Measurements from ENCODE around the gene BCAS3.
"Not testable (repeated sequence)": the region's sequence is repeated elsewhere in the genome, so short reads cannot be mapped to it uniquely, and the experiment has no call there.

Gene BCAS3

DNA sequence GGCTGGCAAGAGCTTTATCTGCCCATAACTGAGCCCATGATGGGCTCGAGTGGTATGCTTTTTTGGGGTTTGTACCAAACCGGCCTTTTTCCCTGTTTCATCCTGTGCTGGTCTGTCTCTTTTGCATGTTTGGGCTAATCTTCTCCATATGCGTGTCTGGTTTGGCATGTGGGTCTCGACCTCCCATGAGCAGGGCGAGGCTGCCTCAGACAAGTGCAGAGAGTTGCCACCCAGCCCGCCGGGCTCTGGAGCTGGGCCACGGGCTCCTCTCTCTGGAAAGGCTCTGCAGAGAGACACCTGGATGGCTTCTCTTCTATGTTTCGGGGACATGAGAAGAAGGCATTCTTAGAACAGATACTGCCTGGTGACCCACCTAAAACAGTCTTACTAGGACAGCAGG lies 654.2 kb downstream of the BCAS3 start:
- no peak for DNase-seq

- DNase-seq = no peak
Measured at GRCh38 chr17:61333136-61333535, 655.5 kb downstream of the BCAS3 start.

DNA sequence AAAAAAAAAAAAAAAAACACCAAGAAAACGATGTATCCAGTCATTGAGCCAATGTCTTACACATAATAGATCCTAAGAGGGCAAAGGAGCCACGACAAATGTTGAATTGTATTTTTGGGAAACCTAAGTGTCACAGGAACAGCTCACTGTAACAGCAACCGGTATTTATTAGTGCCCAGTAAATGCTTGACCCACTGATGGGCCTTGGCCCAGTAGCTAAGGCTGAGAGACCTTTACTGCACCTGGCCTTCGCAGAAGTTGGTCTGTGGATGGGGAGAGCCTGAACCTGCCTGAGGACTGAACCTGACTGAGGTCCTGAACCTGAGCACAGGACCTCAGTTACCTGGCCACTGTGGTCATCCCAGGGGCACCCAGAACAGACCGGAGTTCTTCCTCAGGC lies 657.0 kb downstream of the BCAS3 start:
- DNase-seq = no peak

DNA sequence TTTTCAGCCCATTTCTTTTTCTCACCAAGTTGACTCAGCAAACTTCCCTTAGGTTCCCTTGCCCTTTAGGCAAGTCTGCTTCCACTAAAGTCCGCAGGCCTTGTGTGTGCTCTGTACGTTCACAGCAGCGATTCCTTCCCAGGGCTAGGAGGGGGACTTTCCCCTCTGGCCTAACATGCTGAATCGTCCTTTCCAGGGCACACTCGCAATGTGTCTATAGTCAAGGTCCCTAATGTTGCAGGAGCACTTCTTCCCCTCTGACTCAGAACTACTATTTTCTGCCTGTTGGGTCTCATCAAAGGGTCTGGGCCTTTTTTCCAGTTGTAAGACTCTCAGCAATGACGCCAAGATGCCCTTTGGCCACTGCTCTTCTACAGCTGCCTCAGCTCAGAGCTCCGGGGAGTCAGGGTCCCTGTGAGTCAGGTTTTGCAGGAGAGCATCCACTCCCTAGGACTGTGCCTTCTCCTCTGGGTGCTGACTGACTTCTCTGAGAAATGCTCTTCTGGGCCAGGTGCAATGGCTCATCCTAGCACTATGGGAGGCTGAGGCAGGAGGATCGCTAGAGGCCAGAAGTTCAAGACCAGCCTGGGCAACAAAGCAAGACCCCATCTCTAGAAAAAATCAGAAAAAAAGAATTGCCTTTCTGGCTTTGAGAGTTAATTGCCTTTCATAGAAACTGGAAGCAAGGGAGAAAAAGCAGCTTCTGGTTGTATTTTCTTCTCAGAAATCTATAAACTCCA lies 657.6 kb downstream of the BCAS3 start:
- DNase-seq = no peak

GRCh38 chr17:61335845-61336655 lies 658.4 kb downstream of the BCAS3 start:
- DNase-seq = no peak

- no peak for DNase-seq
Measured at GRCh38 chr17:61337290-61337689, 659.6 kb downstream of the BCAS3 start.

GRCh38 chr17:61338000-61338798 lies 660.5 kb downstream of the BCAS3 start:
- no peak for DNase-seq

DNA sequence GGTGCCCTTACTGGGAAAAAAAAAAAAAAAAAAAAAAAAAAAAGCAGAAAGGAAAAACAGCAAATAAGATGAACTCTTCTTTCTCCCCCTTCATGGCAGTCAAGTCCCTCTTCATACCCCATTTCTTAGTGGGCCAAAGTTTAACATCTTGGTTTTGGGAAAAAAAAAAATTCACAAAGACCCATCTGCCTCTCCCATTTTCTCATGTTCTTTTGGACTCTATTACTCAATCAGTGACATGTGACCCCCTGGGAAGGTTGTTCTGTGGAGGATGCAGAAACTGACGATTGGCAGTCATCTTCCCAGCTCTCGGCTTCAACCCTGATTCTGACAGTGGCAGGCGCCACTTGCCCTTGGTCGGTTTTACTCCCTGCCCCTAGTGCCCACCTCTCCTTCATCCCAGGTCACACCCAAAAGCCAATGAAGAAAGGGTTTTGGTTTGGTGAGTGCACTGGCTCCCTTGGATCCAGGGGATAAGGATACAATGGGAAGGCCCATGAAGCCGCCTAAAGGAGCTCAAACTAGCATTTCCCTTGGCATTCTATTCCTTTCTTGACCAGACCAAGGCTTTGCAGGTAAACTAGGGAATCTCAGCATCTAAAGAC lies 661.3 kb downstream of the BCAS3 start:
- no peak for DNase-seq

GRCh38 chr17:61340431-61341209 lies 663.0 kb downstream of the BCAS3 start:
- DNase-seq = no peak

DNA sequence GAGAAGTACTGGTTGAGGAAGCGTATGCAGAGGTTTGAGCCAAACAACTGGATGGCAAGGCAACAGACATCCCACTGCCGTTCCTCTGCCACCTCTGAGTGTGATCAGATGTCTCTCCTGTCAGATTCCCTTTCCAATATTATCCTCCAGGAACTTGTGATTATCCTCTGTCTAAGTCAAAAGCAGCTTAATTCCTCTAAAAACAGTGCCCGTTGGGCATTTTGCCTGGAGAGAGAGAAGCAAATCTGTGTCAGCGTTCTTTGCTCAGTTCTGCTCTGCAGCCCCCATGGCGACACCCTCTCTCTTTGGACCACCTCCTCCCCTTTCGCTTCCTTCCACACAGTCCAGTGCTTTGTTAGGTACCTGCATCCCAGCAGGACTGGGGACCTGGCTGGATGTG lies 665.9 kb downstream of the BCAS3 start:
- DNase-seq = no peak

DNA sequence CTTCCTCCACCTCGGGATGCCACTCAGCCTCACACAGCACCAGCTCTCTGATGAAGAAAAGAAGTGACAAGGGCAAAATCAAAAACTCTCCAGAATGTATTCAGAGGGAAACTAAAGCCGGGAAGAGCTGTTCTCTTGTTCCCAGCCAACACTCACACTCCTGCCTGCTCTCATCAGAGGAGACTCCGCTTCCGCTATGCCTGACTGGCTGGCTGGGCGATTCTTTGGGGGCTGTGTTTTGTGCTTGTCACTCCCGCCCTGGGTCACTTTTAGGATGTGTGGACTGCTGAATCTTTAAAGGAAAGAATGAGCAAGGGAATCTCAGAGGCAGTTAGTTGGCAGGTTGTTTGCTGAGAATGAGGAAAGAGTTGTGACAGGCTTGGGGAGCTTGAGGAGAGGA lies 667.4 kb downstream of the BCAS3 start:
- no peak for DNase-seq

GRCh38 chr17:61345825-61346666 lies 668.4 kb downstream of the BCAS3 start:
- no peak for DNase-seq

DNA sequence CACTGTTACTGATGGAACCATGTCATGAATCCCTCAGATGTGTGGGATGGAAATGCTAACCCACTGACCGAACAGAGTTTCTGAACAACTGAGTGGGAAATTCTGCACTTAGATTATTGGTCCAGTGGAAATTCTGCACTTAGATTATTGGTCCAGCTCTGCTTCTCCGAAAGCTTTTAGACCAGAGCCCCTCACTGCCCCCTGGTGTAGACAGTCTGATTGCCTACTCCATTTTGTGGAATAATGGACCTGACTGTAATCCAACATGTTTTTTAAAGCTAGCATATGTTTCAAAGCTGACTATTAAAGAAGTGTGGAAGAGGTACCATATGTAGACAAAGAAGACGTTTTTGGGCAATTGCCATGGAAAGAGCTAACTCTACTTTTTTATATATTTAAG lies 671.7 kb downstream of the BCAS3 start:
- DNase-seq = no peak

DNA sequence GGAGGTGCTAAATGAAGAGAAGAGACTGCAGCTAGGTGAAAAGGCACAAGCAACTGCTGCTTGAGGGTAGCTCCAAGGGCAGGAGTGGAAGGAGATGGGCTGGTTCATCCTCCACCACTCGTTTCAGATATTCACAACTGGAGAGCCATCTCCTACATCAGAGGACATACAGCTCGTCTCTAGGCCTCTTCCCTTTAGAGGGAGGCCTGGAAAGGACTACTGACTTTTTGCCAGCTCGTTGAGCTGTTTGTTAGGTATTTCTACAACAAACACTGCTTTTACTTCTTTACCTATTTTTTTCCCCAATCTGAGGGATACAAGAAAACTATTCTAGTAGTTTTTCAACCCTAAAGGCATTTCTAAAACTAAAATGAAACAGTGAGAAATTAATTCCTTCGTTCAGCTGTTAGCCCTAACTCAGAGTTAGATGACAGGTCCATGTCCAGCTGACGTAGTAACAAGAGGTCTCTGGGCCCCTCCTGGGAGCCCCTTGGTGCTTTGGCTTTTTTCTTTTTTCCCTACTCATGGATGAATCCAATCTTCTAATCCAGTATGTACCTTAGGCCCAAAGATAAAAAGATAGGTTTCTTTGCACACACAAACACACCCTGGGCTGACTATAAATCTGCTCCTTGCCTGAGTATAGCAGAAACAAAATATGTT lies 674.2 kb downstream of the BCAS3 start:
- DNase-seq = no peak

GRCh38 chr17:61352408-61352770 lies 674.7 kb downstream of the BCAS3 start:
- no peak for DNase-seq

GRCh38 chr17:61352781-61353491 lies 675.3 kb downstream of the BCAS3 start:
- DNase-seq = no peak

DNA sequence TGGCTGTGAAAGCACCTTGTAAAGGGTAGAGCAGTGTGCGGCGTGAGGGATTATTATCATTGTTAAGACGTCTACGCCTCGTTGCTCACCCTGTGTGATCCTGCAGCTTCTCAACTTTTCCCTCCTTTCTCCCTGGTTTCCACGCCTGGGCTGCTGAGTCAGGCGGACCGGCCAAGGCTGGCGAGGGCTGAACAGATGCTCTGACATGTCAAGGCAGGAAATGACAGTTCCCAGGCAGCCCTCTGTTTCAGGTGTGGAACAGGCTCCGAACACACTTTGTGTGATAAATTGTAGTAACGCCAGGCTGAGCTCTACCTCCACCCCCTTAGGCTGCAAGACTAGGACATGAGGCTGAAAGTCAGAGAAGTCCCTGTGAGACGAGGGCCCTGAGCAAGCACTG lies 676.0 kb downstream of the BCAS3 start:
- DNase-seq = no peak

- DNase-seq = no peak
Measured at GRCh38 chr17:61354895-61355874, 677.5 kb downstream of the BCAS3 start.

DNA sequence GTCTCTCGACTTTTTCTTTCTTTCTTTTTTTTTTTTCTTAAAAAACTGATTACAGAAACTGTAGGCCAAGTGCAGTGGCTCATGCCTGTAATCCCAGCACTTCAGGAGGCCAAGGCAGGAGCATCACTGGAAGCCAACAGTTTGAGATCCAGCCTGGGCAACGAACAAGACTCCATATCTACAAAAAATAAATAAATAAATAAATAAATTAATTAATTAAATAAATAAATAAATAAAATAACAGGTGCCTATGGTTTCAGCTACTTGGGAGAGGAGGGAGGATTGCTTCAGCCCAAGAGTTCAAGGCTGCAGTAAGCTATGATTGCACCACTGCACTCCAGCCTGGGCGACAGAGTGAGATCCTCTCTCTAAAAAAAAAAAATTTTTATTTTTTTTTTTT lies 679.4 kb downstream of the BCAS3 start:
- not testable (repeated sequence) for DNase-seq
